HUES6 (cell line): ENCODE measurements around the gene SMTNL1.

Experiments used
- H3K27ac ChIP-seq: 2 replicates; pipeline ENCODE4 v1.7.0; 2013; ENCODE audit warnings: low read depth, mild to moderate bottlenecking, low read length, inconsistent platforms
- H3K27me3 ChIP-seq: 2 replicates; pipeline ENCODE4 v1.6.1; 2013; ENCODE audit warnings: low read length; ENCODE audit not compliant: control insufficient read depth, insufficient read depth
- H3K36me3 ChIP-seq: 2 replicates; pipeline ENCODE4 v1.6.1; 2013; ENCODE audit warnings: low read length; ENCODE audit not compliant: control insufficient read depth, insufficient read depth
- H3K4me1 ChIP-seq: 2 replicates; pipeline ENCODE4 v1.6.1; 2013; ENCODE audit warnings: low read length; ENCODE audit not compliant: control insufficient read depth, insufficient read depth
- H3K4me3 ChIP-seq: 2 replicates; pipeline ENCODE4 v1.5.1; 2013; ENCODE audit warnings: low read depth, low read length
- H3K9ac ChIP-seq: one replicate; pipeline ENCODE4 v1.6.1; 2013; ENCODE audit warnings: mild to moderate bottlenecking, low read length
- H3K9me3 ChIP-seq: 2 replicates; pipeline ENCODE4 v1.6.1; 2013; ENCODE audit warnings: low read depth, low read length; ENCODE audit not compliant: control insufficient read depth, insufficient read depth

The SMTNL1 gene

DNA sequence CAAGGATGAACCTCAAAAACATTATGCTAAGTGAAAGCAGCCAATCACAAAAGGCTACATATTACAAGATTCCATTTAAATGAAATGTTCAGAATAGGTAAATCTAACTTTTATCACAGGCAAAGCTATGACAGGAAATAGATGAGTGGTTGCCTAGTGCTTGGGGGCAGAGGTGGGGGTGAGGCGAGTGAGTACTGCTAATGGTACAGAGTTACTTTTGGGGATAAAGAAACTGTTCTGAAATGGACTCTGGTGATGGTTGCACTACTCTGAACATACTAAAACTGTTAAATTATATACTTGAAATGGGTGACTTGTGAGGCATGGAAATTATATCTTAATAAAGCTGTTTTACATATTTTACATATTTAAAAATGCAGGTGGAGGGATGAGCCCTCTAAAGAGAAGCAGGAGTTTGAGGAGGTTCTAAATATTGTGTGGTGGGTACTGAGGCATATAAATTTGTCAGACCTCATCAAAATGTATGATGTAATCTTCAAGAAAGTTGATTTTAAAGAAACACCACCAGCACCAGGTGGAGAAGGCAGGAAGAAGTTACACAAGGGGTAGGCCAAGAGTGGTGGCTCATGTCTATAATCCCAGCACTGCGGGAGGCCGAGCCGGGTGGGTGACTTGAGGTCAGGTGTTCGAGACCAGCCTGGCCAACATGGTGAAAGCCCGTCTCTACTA is 25.5 kb upstream of the SMTNL1 start:
- Histone ChIP-seq H3K4me1 (peaks cover 16% of the 10 kb centered on the region), H3K9ac (no peak overlapping the region), H3K36me3 (no peaks in the 10 kb centered on the region; the same call in 1 of the 2 replicates), H3K4me3 (no peak overlapping the region), H3K9me3 (no peaks in the 10 kb centered on the region), H3K27ac (no peak overlapping the region), H3K27me3 (peaks cover 29% of the 10 kb centered on the region)

DNA sequence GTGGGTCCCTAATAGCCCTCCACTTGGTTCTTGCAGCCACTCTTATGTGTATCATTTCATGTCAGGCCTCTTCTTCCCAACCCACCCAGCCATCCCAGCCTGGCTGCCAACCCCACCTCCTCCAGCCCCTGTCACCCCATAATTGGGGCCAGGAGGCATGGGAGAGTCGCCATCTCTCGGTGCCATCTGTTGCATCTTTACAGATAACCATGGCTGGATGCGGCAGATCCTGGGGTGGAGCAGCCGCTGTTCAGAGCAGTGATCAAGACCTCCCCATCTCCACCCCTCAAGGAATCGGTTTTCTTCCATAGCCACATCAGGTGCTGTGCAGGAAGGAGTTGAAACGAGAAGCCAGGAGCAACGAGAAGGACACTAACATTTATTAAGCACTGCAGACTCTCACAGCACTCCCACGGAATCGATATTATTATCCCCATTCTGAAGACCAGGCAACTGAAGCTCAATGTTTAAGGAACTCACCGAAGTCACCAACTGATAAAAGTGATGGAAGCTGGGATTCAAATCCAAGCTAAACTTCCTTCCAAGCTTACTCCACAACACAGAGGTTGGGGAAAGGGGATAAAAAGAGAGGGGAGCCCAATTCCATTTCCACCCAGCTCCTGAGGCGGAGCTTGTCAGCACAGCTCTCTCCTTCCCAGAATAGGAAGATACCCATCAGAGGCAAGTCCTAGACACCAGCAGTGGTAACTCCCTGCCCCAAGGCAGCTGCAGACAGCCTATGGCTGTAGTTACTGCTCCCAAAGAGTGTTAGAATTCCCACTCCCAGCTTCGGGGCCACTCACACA is 24.5 kb upstream of the SMTNL1 start:
- Histone ChIP-seq H3K27me3 (peaks cover 39% of the 10 kb centered on the region), H3K9ac (no peak overlapping the region), H3K9me3 (no peaks in the 10 kb centered on the region), H3K27ac (no peak overlapping the region), H3K4me1 (peaks cover 16% of the 10 kb centered on the region), H3K36me3 (no peaks in the 10 kb centered on the region; the same call in 1 of the 2 replicates), H3K4me3 (no peak overlapping the region; the same call in 1 of the 2 replicates)

DNA sequence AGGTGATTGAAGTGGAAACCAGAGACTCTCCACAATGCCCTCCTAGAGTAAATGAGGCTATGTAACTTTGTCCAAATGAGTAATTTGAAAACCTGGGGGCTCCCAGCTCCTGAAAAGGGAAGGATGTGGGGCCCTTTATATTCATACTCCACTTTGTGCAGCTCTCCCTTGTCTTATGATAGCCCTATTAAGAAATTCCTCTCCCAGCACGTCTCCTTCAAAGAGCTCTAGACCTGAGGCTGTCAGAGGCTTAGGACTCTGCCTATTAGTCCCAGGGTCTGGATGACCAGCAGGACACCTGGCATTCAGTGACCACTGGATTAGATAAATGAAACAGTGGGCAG is 24.0 kb upstream of the SMTNL1 start:
- Histone ChIP-seq H3K9me3 (no peaks in the 10 kb centered on the region), H3K4me1 (peaks cover 16% of the 10 kb centered on the region), H3K27ac (no peak overlapping the region), H3K4me3 (peak overlapping the region; percentile 73), H3K9ac (no peak overlapping the region), H3K27me3 (peaks cover 39% of the 10 kb centered on the region), H3K36me3 (no peaks in the 10 kb centered on the region; the same call in 1 of the 2 replicates)

DNA sequence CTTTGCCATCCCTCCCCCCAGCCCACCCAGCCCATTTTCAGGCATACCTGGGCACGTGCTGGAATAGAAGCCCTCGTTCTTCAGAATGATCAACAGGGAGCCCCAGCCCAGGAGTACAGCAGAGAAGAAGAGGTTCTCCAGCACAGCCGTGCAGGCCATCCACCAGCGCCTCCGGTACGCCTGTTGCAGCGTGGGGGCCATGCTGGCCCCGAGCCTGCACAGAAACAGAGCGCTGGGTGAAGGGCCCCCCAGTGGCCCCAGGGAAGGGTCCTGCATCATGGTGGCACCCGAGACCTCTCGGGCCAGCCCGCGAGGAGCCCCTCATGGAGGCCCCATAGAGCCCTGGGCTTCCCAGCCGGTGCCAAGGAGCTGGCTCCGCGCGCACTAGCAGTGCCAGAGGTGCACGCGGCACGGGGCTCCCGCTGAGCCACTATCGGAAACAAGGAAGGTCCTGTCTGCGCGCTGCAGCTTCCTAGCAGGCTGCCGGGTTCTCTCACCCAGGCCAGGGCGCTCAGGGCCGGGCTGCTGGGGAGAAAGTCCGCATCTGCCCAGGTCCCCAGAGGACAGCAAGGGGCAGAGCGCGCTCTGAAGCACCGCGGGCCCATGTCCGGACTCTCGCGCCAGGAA is 23.4 kb upstream of the SMTNL1 start:
- H3K27ac ChIP-seq: no peak overlapping the region
- peaks cover 39% of the 10 kb centered on the region for H3K27me3 ChIP-seq
- H3K4me3 ChIP-seq: peak overlapping the region; percentile 73
- no peaks in the 10 kb centered on the region for H3K36me3 ChIP-seq
- H3K9me3 ChIP-seq: no peaks in the 10 kb centered on the region
- H3K9ac ChIP-seq: peak overlapping the region; percentile 74
- H3K4me1 ChIP-seq: peaks cover 16% of the 10 kb centered on the region

DNA sequence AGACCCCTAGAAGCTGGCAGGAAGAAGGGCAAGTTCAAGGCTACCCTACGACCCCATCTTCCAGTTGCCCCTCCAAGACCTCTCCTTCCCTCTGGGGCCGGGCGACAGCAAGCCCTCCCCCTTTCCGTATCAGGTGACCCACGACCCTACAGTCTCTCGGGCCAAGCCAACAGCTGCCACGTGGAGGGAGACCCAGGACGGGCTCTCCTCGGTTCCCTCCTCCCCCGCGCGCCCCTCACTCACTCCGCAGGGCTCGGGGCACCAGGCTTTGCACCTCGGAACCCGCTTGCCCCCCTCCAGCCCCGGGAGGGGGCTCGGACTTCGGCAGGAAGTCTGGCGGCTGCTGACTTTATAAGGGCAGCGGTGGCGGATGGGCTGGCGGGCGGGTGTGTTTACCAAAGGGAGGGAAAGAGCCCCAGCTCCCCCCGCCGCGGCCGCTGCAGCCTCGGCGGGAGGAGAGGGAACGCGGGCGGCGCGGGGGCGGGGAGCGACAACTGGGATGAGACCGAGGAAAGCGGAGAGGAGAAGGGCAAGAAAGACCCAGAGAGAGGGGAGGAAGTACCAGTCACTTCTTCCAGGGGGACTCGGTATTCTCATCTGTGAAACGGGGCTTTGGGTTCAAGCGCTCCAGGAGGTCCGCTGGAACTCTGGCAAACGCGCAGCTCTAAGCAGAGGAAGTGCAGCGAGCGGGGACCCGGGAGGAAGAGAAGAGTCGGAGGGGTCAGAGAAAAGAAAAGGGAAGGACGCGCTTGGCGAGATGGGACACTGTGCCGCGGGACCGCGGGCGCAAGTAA is 22.7 kb upstream of the SMTNL1 start:
- Histone ChIP-seq H3K4me3 (peak overlapping the region; percentile 73), H3K9ac (peak overlapping the region; percentile 74), H3K27ac (no peak overlapping the region), H3K9me3 (no peaks in the 10 kb centered on the region), H3K36me3 (no peaks in the 10 kb centered on the region), H3K4me1 (peaks cover 16% of the 10 kb centered on the region), H3K27me3 (peaks cover 39% of the 10 kb centered on the region)

GRCh38 chr11:57515332-57516060 is 21.9 kb upstream of the SMTNL1 start, which contains the start of gene SLC43A1:
TSS of gene SLC43A1 (minus strand) at chr11:57515702. CDS start at chr11:57514111, 1,591 bp downstream.
- Histone ChIP-seq H3K27ac (no peak within 1 kb of the TSS), H3K36me3 (no peaks in the 10 kb centered on the region), H3K4me3 (peak within 1 kb of the TSS; percentile 73), H3K4me1 (peaks cover 16% of the 10 kb centered on the region), H3K27me3 (peaks cover 39% of the 10 kb centered on the region), H3K9ac (peak within 1 kb of the TSS; percentile 74), H3K9me3 (no peaks in the 10 kb centered on the region)

GRCh38 chr11:57516061-57516443 is 21.3 kb upstream of the SMTNL1 start:
- H3K9ac ChIP-seq: peak overlapping the region; percentile 45
- no peak overlapping the region for H3K27ac ChIP-seq
- H3K4me1 ChIP-seq: peaks cover 16% of the 10 kb centered on the region

GRCh38 chr11:57521116-57521515 is 16.3 kb upstream of the SMTNL1 start:
- Histone ChIP-seq H3K4me3 (no peak overlapping the region), H3K36me3 (no peaks in the 10 kb centered on the region), H3K9ac (no peak overlapping the region), H3K27me3 (peaks cover 17% of the 10 kb centered on the region), H3K27ac (no peak overlapping the region), H3K4me1 (peaks cover 1% of the 10 kb centered on the region), H3K9me3 (no peaks in the 10 kb centered on the region; the same call in 1 of the 2 replicates)

More at GRCh38 chr11:57516061-57516443, 21.3 kb upstream of the SMTNL1 start:
- Histone ChIP-seq H3K9me3 (no peaks in the 10 kb centered on the region), H3K36me3 (no peaks in the 10 kb centered on the region), H3K4me3 (peak overlapping the region; percentile 73), H3K27me3 (peaks cover 39% of the 10 kb centered on the region)

- no peaks in the 10 kb centered on the region; the same call in 1 of the 2 replicates for H3K9me3 ChIP-seq
- H3K27ac ChIP-seq: no peak overlapping the region
These were observed 14.0 kb upstream of the SMTNL1 start for GRCh38 chr11:57523419-57523818.

GRCh38 chr11:57527056-57527631 is 10.3 kb upstream of the SMTNL1 start:
- Histone ChIP-seq H3K27ac (no peak overlapping the region), H3K4me3 (no peak overlapping the region), H3K36me3 (peaks cover 9% of the 10 kb centered on the region), H3K9ac (peak overlapping the region; percentile 3), H3K27me3 (no peaks in the 10 kb centered on the region), H3K9me3 (no peaks in the 10 kb centered on the region; the same call in 1 of the 2 replicates), H3K4me1 (peaks cover 15% of the 10 kb centered on the region)

More at GRCh38 chr11:57523419-57523818, 14.0 kb upstream of the SMTNL1 start:
- Histone ChIP-seq H3K4me3 (no peak overlapping the region), H3K36me3 (peaks cover under 1% of the 10 kb centered on the region), H3K9ac (no peak overlapping the region), H3K4me1 (peaks cover 6% of the 10 kb centered on the region), H3K27me3 (no peaks in the 10 kb centered on the region)
